ENCODE results near the gene NLGN4Y.

DNA sequence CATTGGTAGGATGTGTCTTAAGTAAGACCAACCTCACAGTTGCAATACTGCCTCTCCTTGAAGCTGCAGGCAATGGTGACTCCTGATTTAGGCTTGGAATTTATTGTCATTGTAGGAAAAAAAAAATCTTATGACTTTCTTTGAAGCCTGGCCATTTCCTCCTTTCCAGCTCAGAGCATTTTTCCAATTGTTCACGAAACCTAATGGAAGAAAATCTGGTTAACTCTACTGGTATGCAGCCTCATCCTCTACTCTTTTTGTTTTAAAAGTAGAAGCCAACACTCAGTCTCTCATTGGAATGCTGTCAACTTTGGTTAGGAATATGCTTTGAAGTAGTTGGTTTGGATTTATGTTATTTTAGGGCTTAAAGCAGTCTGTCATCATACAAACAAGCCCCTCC is 298.6 kb downstream of the NLGN4Y start:
- TF ChIP-seq, protein P1, sequence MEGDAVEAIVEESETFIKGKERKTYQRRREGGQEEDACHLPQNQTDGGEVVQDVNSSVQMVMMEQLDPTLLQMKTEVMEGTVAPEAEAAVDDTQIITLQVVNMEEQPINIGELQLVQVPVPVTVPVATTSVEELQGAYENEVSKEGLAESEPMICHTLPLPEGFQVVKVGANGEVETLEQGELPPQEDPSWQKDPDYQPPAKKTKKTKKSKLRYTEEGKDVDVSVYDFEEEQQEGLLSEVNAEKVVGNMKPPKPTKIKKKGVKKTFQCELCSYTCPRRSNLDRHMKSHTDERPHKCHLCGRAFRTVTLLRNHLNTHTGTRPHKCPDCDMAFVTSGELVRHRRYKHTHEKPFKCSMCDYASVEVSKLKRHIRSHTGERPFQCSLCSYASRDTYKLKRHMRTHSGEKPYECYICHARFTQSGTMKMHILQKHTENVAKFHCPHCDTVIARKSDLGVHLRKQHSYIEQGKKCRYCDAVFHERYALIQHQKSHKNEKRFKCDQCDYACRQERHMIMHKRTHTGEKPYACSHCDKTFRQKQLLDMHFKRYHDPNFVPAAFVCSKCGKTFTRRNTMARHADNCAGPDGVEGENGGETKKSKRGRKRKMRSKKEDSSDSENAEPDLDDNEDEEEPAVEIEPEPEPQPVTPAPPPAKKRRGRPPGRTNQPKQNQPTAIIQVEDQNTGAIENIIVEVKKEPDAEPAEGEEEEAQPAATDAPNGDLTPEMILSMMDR (IDR thresholded peaks at IDR 0.05): no peak
- no peak for TF ChIP-seq POLR2A (IDR thresholded peaks at IDR 0.05)
